Body of pancreas (tissue), 4 donors: ENCODE data around the gene KIAA0930.

ENCODE experiments used
- POLR2A ChIP-seq, 3 donors: fragments of 450-650 bp; IDR thresholded peaks; one replicate each; pipeline ENCODE4 v1.6.1; 2016; ENCODE audit warnings: antibody characterized with exemption in 3 of 3, mild to moderate bottlenecking in 2 of 3
- TF ChIP-seq, protein P1 (sequence below), 7 experiments: fragments of 450-650 bp in 4 of 7; fragments of 200-600 bp in 3 of 7; sonication (generic) in 3 of 7; IDR thresholded peaks; one replicate each; pipeline ENCODE4 v1.5.1; 2016 to 2019; ENCODE audit warnings: antibody characterized with exemption in 7 of 7

GRCh38 chr22:45164270-45165088, 76.2 kb downstream of the KIAA0930 start:
- TF ChIP-seq, protein P1, sequence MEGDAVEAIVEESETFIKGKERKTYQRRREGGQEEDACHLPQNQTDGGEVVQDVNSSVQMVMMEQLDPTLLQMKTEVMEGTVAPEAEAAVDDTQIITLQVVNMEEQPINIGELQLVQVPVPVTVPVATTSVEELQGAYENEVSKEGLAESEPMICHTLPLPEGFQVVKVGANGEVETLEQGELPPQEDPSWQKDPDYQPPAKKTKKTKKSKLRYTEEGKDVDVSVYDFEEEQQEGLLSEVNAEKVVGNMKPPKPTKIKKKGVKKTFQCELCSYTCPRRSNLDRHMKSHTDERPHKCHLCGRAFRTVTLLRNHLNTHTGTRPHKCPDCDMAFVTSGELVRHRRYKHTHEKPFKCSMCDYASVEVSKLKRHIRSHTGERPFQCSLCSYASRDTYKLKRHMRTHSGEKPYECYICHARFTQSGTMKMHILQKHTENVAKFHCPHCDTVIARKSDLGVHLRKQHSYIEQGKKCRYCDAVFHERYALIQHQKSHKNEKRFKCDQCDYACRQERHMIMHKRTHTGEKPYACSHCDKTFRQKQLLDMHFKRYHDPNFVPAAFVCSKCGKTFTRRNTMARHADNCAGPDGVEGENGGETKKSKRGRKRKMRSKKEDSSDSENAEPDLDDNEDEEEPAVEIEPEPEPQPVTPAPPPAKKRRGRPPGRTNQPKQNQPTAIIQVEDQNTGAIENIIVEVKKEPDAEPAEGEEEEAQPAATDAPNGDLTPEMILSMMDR (IDR thresholded peaks at IDR 0.05): no peak
- peak in 1 of 3 donors; percentile 4 for TF ChIP-seq POLR2A (IDR thresholded peaks at IDR 0.05)
